Measurements from ENCODE around the gene ARFGAP2. TPM values are rescaled to one million over a fixed set of nuclear protein-coding genes. Genes with fewer than 3 reads are reported as not detected.

ARFGAP2 gene
- total RNA-seq, 1 experiment from 2014 or later = 73.5 TPM

- Histone ChIP-seq H3K4me2 (ENCODE audit: low read length) (no peak overlapping the region), H3K9me2 (ENCODE audit: insufficient read depth) (no peaks in the 10 kb centered on the region), H3K4me1 (ENCODE audit: control insufficient read depth in 1 of 2, insufficient read depth in 2 of 2, low read length in 2 of 2) (peaks cover 0 to 7% of the 10 kb centered on the region in 2 experiments; a peak in 1 of 4 replicates), H3K4me3 (replicated peaks in 1 of 2; ENCODE audit: low read depth in 1 of 2, low read length in 2 of 2) (no peak overlapping the region), H3K79me2 (ENCODE audit: insufficient read depth, low read length) (no peaks in the 10 kb centered on the region), H2AFZ (ENCODE audit: low read depth, low read length, poor library complexity, severe bottlenecking) (no peak overlapping the region), H3K36me3 (ENCODE audit: control insufficient read depth in 1 of 2, insufficient read depth in 2 of 2, low read length in 2 of 2) (no peaks in the 10 kb centered on the region), H3K9me3 (ENCODE audit: control insufficient read depth in 1 of 2, insufficient read depth in 1 of 2, low read depth in 1 of 2, low read length in 2 of 2) (no peaks in the 10 kb centered on the region), H3K9ac (ENCODE audit: low read length) (no peak overlapping the region), H3K27me3 (ENCODE audit: insufficient read depth, low read length) (no peaks in the 10 kb centered on the region), H4K20me1 (ENCODE audit: insufficient read depth) (no peaks in the 10 kb centered on the region), H3K27ac (ENCODE audit: low read depth, low read length) (no peak overlapping the region)
- TF ChIP-seq ZBTB33 (IDR thresholded peaks at IDR 0.05; ENCODE audit: extremely low read depth, insufficient replicate concordance, low read length) (no peak), SIN3A (IDR thresholded peaks at IDR 0.05; ENCODE audit: low read depth) (no peak), REST (IDR thresholded peaks at IDR 0.05; ENCODE audit: low read depth) (no peak), EZH2phosphoT487 (IDR thresholded peaks at IDR 0.05; ENCODE audit: borderline replicate concordance) (no peak), ELF1 (IDR thresholded peaks at IDR 0.05; ENCODE audit: borderline replicate concordance, low read depth) (no peak), TCF7L2 (IDR thresholded peaks at IDR 0.05; ENCODE audit: borderline replicate concordance, extremely low read depth, insufficient read depth, insufficient read length) (no peak), SP1 (IDR thresholded peaks at IDR 0.05; ENCODE audit: low read depth) (no peak), EGR1 (IDR thresholded peaks at IDR 0.05; ENCODE audit: low read depth) (no peak), RAD21 (IDR thresholded peaks at IDR 0.05; ENCODE audit: low read depth) (no peak), FOSL1 (IDR thresholded peaks at IDR 0.05; ENCODE audit: low read depth) (no peak), CTCF (IDR thresholded peaks at IDR 0.05 in 2 of 3, conservative IDR thresholded peaks at IDR 0.05 in 1 of 3; ENCODE audit: borderline replicate concordance in 1 of 3, insufficient read depth in 1 of 3, low read depth in 2 of 3, low read length in 2 of 3) (no peak), ATF3 (IDR thresholded peaks at IDR 0.05) (no peak)
- CTCF ChIA-PET = no interaction called here
- RAD21 ChIA-PET (ENCODE audit: low non-redundant PET in 1 of 2, low total read pairs in 2 of 2, uncharacterized antibody in 2 of 2, unreplicated experiment in 2 of 2) = no interaction called here
- no peak for DNase-seq (ENCODE audit: low read depth, low spot score)
- ATAC-seq = no peak
- intact Hi-C loops (cut with micrococcal nuclease) = no loop called here
- BruUV-seq (replicated peaks) = no TSS peak
- POLR2A ChIA-PET = no interaction called here
Observed at GRCh38 chr11:47123094-47123493, 53.6 kb downstream of the ARFGAP2 start.
